ENCODE results near the gene MAP3K3.

- TF ChIP-seq PKNOX1 (IDR thresholded peaks at IDR 0.05) (no peak), SP1 (IDR thresholded peaks at IDR 0.05) (no peak), LEF1 (IDR thresholded peaks at IDR 0.05; ENCODE audit: borderline replicate concordance) (no peak), ELF4 (IDR thresholded peaks at IDR 0.05) (no peak), BHLHE40 (IDR thresholded peaks at IDR 0.05; ENCODE audit: borderline replicate concordance) (no peak), FOXA1 (IDR thresholded peaks at IDR 0.05) (no peak), ZNF384 (IDR thresholded peaks at IDR 0.05) (no peak), FOXM1 (IDR thresholded peaks at IDR 0.05; ENCODE audit: borderline replicate concordance) (no peak), ARNT (IDR thresholded peaks at IDR 0.05) (no peak), FOXK2 (IDR thresholded peaks at IDR 0.05) (no peak), SUZ12 (IDR thresholded peaks at IDR 0.05) (no peak), NFRKB (IDR thresholded peaks at IDR 0.05) (no peak), L3MBTL2 (conservative IDR thresholded peaks at IDR 0.05) (no peak), HDGF (IDR thresholded peaks at IDR 0.05; ENCODE audit: borderline replicate concordance) (no peak)
Measured at GRCh38 chr17:63703029-63703428, 80.8 kb downstream of the MAP3K3 start.

Data from HEK293T (cell line).